Measurements from ENCODE around the gene GALK2.

The GALK2 gene

GRCh38 chr15:49366496-49366895 is 196.4 kb downstream of the GALK2 start:
- DNase-seq: no peak

GRCh38 chr15:49370782-49371181 is 200.7 kb downstream of the GALK2 start:
- no peak for DNase-seq

- no peak for DNase-seq
Measured at GRCh38 chr15:49372366-49372765, 202.3 kb downstream of the GALK2 start.

DNA sequence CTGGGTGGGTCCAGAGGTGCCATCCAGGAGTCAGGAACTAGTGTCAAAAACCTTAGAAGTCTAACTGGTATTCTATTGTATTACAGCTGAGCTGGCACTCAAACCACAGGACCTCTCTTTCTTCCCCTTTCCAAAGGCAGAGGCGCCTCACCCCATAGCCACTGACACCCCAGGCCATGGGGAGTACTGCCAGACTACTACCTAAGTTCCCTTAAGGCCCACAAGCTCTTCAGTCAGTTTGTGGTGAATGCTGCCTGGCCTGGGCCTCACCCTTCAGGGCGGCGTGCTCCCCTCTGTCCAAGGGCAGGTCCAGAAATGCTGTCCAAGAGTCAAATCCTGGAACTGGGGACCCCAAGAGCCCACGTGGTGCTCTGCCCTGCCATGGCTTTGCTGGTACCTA is 209.9 kb downstream of the GALK2 start:
- no peak for DNase-seq

DNA sequence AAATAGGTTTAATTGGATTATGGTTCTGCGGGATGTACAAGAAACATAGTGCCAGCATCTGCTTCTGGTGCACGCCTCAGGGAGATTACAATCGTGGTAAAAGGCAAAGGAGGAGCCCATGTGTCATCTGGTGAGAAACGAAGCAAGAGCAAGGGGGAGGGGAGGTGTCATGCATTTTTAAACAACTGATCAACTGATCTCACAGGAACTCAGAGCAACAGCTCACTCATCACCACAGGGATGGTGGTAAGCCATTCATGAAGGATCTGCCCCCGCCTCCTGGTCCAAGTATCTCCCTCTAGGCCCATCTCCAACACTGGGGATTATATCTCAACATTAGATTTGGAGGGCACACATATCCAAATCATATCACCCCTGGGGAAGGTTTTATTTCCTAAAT is 210.9 kb downstream of the GALK2 start:
- no peak for DNase-seq

Data from activated T-cell treated with anti-CD3 and anti-CD28 coated beads, Interleukin-2, amount 50 U/mL, for 1 hour (primary cell).